Right lobe of liver (tissue), 6 donors: ENCODE data around the gene DLGAP4. TPM values are rescaled to one million over a fixed set of nuclear protein-coding genes. Genes with fewer than 3 reads are reported as not detected.

ENCODE experiments used
- ATAC-seq, 4 donors: fragments of 200-7000 bp; cut with Tn5 transposase; one replicate each; pipeline ENCODE4 v1.9.1; 2020; ENCODE audit warnings: mild to moderate bottlenecking in 4 of 4, moderate library complexity in 4 of 4
- DNase-seq, 3 donors: peaks; one replicate each; pipeline ENCODE4 v3.0.0-alpha.2; 2020
- H3K27ac ChIP-seq, 3 donors: fragments of 200-600 bp; one replicate each; pipeline ENCODE4 v1.8.0; 2022
- H3K27me3 ChIP-seq, 2 donors: fragments of 200-600 bp; one replicate each; pipeline ENCODE4 v1.8.0; 2022
- H3K36me3 ChIP-seq, 4 donors: fragments of 200-600 bp; sonication (generic) in 1 of 4; one replicate each; pipeline versions ENCODE4 v1.5.1 to v1.8.0; 2017 to 2022; ENCODE audit warnings: control low read depth in 1 of 4
- H3K4me1 ChIP-seq, 4 donors: fragments of 200-600 bp; sonication (generic) in 1 of 4; one replicate each; pipeline versions ENCODE4 v1.5.1 to v1.8.0; 2017 to 2022; ENCODE audit warnings: control low read depth in 1 of 4
- H3K4me3 ChIP-seq, 3 donors: fragments of 200-600 bp; one replicate each; pipeline ENCODE4 v1.8.0; 2022
- H3K9me3 ChIP-seq, 4 donors: fragments of 200-600 bp; sonication (generic) in 1 of 4; one replicate each; pipeline versions ENCODE4 v1.5.1 to v1.8.0; 2017 to 2022; ENCODE audit warnings: control low read depth in 1 of 4
- POLR2A ChIP-seq: fragments of 450-650 bp; IDR thresholded peaks from one replicate; pipeline ENCODE4 v1.6.1; 2017; ENCODE audit warnings: antibody characterized with exemption, mild to moderate bottlenecking
- WGBS: methylation state at CpG from one replicate; pipeline ENCODE4 v1.1.6; 2018; ENCODE audit warnings: low coverage, low lambda C conversion rate; ENCODE audit not compliant: insufficient coverage; ENCODE audit errors: missing lambda C conversion rate; 5-methylcytosine and 5-hydroxymethylcytosine counted together
- intact Hi-C, 2 donors: fragments of 100-400 bp; cut with DNase I; formaldehyde crosslinking; loops; one replicate each; pipeline versions ENCODE4 v1.11.2 to v1.14.1; 2022
- total RNA-seq, 6 experiments: library from RNA; depleted of rRNA in 2 of 6; stranded (reverse); fragments of >200 nt in 2 of 6; fragmentation: NEBNext Ultra II Directional in 3 of 6; extraction: Animal tissue kit (Norgen Biotek cat#: 25700) in 3 of 6; gene quantifications; one replicate each; pipeline versions ENCODE4 v1.1.0 to v1.2.4, GENCODE V29; 2016 to 2023
- TF ChIP-seq, protein P1 (sequence below), 4 donors: fragments of 200-600 bp in 3 of 4; fragments of 450-650 bp in 1 of 4; IDR thresholded peaks; one replicate each; pipeline versions ENCODE4 v1.5.1 to v1.8.0; 2016 to 2022; ENCODE audit warnings: antibody characterized with exemption in 4 of 4, mild to moderate bottlenecking in 2 of 4
- donor health status: DM: no; HTN: yes; CAD: no.
- donor health status: DM: no; HTN: no; CAD: no.
- donor health status: DM: no; HTN: no; CAD: no.
- donor health status: DM: no; HTN: yes; CAD: no.
- donor health status: DM: no; HTN: yes; CAD: no.

The DLGAP4 gene
- total RNA-seq, 6 experiments from 2014 or later, result 15.5 to 35.1 (median 23.2) TPM

DNA sequence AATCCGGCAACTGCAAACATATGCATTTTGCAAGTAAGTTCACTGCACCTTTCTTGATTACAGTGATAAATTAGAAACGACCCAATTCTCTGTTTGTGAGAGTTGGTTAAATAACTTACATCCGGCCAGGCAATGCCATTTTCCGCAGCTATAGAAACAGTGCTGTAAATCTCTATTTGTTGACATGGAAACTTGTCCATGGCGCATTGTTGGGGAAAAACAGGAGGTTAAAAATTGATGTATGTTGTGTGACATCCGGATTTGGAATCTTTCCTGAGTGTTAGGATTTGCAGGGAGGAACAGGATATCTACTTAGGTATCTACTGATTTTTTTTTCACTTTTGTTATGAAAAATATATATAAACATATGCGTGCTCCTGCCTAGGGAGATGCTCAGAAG is 66.5 kb downstream of the DLGAP4 start:
- Histone ChIP-seq H3K27ac (no peak overlapping the region), H3K4me3 (no peak overlapping the region), H3K4me1 (no peaks in the 10 kb centered on the region), H3K9me3 (no peaks in the 10 kb centered on the region), H3K27me3 (no peaks in the 10 kb centered on the region), H3K36me3 (no peaks in the 10 kb centered on the region)
- DNase-seq (no peak), ATAC-seq (no peak)
- intact Hi-C loops, result no loop called here
- no peak for TF ChIP-seq POLR2A
- TF ChIP-seq, protein P1, sequence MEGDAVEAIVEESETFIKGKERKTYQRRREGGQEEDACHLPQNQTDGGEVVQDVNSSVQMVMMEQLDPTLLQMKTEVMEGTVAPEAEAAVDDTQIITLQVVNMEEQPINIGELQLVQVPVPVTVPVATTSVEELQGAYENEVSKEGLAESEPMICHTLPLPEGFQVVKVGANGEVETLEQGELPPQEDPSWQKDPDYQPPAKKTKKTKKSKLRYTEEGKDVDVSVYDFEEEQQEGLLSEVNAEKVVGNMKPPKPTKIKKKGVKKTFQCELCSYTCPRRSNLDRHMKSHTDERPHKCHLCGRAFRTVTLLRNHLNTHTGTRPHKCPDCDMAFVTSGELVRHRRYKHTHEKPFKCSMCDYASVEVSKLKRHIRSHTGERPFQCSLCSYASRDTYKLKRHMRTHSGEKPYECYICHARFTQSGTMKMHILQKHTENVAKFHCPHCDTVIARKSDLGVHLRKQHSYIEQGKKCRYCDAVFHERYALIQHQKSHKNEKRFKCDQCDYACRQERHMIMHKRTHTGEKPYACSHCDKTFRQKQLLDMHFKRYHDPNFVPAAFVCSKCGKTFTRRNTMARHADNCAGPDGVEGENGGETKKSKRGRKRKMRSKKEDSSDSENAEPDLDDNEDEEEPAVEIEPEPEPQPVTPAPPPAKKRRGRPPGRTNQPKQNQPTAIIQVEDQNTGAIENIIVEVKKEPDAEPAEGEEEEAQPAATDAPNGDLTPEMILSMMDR (IDR thresholded peaks at IDR 0.05), result no peak
- WGBS, result 47% methylated on average over 7 of the region's 7 CpGs

DNA sequence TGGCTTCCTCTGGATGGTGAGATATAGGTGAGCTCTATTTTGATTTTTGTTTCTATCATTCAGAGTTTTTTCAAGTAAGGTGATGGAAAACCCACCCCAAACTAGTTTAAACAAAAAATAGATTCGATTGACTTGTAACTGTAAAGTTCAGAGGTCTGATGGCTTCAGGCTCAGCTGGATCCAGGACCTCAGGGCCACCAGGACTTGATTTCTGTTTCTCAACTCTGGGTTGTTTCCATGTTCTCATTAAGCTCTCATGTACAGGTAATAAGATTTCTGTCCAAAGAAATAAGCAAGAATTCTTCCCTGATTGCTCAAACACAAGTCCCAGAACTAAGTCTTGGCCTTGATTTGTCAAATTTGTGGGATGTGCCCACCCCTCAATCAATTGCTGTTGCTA is 67.0 kb downstream of the DLGAP4 start:
- H3K4me1 ChIP-seq, result no peaks in the 10 kb centered on the region
- 33% methylated on average over 1 of the region's 1 CpG for WGBS
- intact Hi-C loops, result no loop called here
- no peak overlapping the region for H3K27ac ChIP-seq
- no peaks in the 10 kb centered on the region for H3K27me3 ChIP-seq
- ATAC-seq (no peak), DNase-seq (no peak)
- no peaks in the 10 kb centered on the region for H3K36me3 ChIP-seq
- TF ChIP-seq POLR2A, result no peak
- TF ChIP-seq, protein P1 (IDR thresholded peaks at IDR 0.05), result no peak
- no peak overlapping the region for H3K4me3 ChIP-seq
- no peaks in the 10 kb centered on the region for H3K9me3 ChIP-seq

DNA sequence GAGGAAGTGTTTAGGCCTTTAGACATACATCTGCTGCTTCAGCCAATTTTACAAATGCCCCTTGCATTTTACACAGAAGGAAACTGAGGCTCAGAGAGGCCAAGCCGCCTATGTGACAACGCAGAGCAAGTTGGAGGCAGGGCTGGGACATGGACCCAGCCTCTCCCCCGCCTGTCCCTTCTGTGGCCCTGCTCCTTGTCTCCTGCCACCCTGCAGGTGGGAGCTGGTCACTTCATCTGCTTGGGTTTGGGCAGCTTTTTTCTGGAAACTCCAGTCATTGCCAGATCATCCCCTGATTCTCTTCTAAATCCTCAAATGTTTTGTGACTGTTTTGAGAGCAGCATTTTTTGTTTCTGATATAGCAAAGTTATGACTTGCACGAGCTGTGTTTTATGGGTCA is 68.9 kb downstream of the DLGAP4 start:
- WGBS, result 7% methylated on average over 1 of the region's 4 CpGs
- no peaks in the 10 kb centered on the region for H3K36me3 ChIP-seq
- ATAC-seq, result no peak
- H3K27me3 ChIP-seq, result no peaks in the 10 kb centered on the region
- no peak for DNase-seq
- no peaks in the 10 kb centered on the region for H3K9me3 ChIP-seq
- no peaks in the 10 kb centered on the region for H3K4me1 ChIP-seq
- TF ChIP-seq POLR2A, result no peak
- TF ChIP-seq, protein P1 (IDR thresholded peaks at IDR 0.05), result no peak
- no peak overlapping the region for H3K27ac ChIP-seq
- intact Hi-C loops, result no loop called here
- H3K4me3 ChIP-seq, result no peak overlapping the region

DNA sequence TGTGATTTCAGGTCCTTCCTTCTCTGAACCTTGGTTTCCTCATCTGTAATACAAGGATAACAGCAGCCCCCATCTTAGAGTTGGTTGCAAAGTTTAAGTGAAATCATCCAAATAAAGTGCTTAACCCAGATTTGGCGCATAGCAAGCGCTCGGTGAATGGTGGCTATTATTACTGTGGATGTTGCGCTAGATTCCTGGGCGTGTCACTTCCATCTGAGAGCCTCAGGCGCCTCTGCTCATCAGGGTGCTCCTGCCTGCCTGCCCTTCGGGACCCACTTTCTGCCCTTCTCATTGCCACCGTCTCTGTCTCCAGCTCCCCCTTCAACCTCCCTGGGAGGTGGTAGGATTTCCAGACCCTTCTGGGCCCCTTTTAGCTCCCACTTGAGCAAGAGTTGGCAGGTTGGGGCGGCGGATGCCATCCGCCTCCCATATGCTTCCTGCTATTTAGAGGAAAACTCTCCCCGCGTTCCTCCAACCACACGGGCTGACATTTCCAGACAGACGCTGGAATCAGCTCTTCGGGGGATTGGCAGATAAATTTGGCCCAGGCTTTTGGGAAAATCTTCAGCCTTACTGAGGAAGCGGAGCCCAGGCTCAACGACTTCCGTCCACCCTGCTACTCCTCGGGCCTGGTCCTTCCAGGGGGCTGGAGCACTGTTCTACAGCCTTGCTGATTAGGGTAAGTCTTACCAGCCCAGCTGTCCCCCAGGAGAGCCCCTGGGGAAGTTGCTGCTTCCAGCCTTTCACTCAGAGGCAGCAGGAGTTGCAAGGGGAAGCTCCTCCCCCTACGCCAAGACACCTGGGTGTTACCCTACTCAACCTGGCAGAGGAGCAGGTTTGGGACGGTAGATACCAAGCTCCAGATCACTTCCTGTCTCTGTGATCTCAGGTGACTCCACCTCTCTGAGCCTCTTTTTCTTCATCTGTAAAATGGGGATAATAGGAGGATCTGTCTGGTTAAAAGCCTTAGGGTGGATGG is 71.5 kb downstream of the DLGAP4 start:
- no peak overlapping the region for H3K27ac ChIP-seq
- H3K4me3 ChIP-seq, result no peak overlapping the region
- intact Hi-C loops, result no loop called here
- no peak for DNase-seq
- TF ChIP-seq, protein P1 (IDR thresholded peaks at IDR 0.05), result no peak
- no peak for TF ChIP-seq POLR2A
- no peak for ATAC-seq
- no peaks in the 10 kb centered on the region for H3K36me3 ChIP-seq
- WGBS, result 43% methylated on average over 14 of the region's 22 CpGs
- H3K27me3 ChIP-seq, result no peaks in the 10 kb centered on the region
- no peaks in the 10 kb centered on the region for H3K9me3 ChIP-seq
- no peaks in the 10 kb centered on the region for H3K4me1 ChIP-seq
